GM12892 (cell line): ENCODE data around the gene TRIM50.

Experiments
- DNase-seq: peaks from one replicate; pipeline ENCODE4 v3.0.0; 2011; ENCODE audit not compliant: insufficient read length
- FAIRE-seq: peaks from 2 replicates; lab custom pipeline; 2011; peaks lifted over from hg19 to GRCh38; lab: Jason Lieb, UNC
- POLR2A ChIP-seq: IDR thresholded peaks from 2 replicates; pipeline ENCODE4 v1.6.1; 2011; ENCODE audit warnings: low read depth, low read length, control low read depth
- POLR2AphosphoS5 ChIP-seq: IDR thresholded peaks from 2 replicates; pipeline ENCODE4 v1.6.1; 2011; ENCODE audit warnings: low read depth, low read length, control low read depth
- TAF1 ChIP-seq: IDR thresholded peaks from 2 replicates; pipeline ENCODE4 v1.6.1; 2011; ENCODE audit warnings: low read depth, mild to moderate bottlenecking, control low read depth, low read length, borderline replicate concordance

The TRIM50 gene

DNA sequence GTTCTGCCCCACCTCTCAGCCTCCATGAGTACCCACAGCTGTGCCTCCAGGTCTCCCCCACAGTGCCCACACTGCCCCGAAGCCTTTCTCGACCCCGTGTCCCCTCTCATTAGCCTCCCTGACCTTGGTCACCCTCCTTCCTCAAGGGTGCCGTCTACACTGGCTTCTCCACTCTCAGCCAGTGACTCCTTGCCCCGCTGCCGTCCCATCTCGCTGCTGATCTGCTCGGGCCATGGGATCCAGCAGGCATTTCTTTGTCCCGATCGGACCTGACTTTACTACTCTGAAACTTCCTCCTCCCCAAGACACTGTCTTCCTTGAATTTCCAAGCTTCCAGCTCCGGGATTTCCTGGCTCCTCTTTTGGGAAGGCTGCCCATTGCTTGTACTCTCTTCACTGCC, 31.4 kb upstream of the TRIM50 start:
- no peak for DNase-seq
- FAIRE-seq: no peak
- TF ChIP-seq POLR2AphosphoS5 (no peak), POLR2A (no peak), TAF1 (no peak)

GRCh38 chr7:73358590-73359275, 30.9 kb upstream of the TRIM50 start:
- FAIRE-seq (no peak), DNase-seq (no peak)
- TF ChIP-seq TAF1 (no peak), POLR2AphosphoS5 (no peak), POLR2A (no peak)

DNA sequence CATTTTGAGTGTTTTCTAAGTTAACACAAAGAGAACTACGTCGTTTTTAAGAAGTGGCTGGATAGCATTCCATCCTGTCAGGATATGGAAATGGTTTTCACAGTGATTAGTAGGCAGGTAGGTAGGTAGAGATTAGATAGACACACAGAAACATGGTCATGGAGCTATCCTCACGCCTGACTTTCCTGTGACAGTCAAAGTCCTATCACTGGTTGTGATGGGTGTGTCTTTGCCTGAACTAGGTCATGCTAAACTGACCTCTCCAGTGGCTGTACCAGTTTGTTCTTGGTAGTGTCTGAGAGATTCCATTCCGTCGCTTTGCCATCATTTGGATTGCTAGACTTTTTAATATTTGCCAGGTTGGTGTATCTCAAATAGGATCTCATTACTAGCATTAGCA, 28.3 kb upstream of the TRIM50 start:
- no peak for FAIRE-seq
- TF ChIP-seq POLR2AphosphoS5 (no peak), POLR2A (no peak), TAF1 (no peak)
- no peak for DNase-seq

DNA sequence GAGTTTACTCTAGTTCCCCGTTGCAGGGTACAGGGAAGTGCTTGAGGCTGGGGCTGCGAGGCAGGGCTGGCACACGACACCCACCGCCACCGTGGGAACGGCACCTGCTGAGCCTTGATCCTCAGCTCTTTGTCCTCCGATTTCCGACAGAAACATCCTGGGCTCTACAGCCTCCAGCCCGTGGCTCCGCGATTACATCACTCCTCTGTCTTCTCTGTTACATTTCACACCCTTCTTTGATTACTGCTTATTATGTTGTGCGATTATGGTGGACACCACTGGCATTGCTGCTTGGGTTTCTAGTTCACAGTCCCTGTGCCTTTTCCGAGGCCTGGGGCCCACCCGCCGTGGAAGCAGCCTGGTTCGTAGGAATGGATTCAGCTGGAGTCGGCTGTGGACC, 26.9 kb upstream of the TRIM50 start:
- TF ChIP-seq POLR2A (no peak), POLR2AphosphoS5 (no peak), TAF1 (no peak)
- FAIRE-seq (no peak), DNase-seq (no peak)

GRCh38 chr7:73354196-73354595, 26.3 kb upstream of the TRIM50 start:
- TF ChIP-seq POLR2A: no peak
- no peak for TF ChIP-seq POLR2AphosphoS5
- TF ChIP-seq TAF1: no peak
- DNase-seq (no peak), FAIRE-seq (no peak)

- DNase-seq: no peak
- no peak for FAIRE-seq
- TF ChIP-seq TAF1 (no peak), POLR2AphosphoS5 (no peak), POLR2A (no peak)
Observed at GRCh38 chr7:73353243-73353642, 25.4 kb upstream of the TRIM50 start.

DNA sequence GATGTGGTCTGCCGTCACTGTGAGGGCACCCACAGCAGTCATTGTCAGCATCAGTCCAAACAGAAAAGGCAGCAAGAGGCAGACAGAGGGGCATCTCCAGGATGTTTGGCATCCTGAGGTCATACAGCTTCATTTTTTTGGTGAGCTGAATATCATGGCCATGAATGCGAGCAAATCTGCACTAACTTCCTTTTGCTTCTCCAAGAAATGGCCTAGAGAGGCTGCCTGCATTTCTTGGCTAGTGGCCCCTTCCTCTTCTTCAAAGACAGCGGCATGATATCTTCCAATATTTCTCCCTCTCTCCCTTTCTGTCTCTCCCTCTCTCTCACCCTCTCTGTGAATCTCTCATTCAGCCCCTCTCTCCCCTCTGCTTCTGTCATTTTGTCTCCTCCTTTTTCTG, 24.9 kb upstream of the TRIM50 start:
- DNase-seq (no peak), FAIRE-seq (no peak)
- TF ChIP-seq TAF1: no peak
- no peak for TF ChIP-seq POLR2AphosphoS5

- FAIRE-seq (no peak), DNase-seq (no peak)
- TF ChIP-seq POLR2AphosphoS5: no peak
- TF ChIP-seq TAF1: no peak
- no peak for TF ChIP-seq POLR2A
Observed at GRCh38 chr7:73351447-73352167, 23.7 kb upstream of the TRIM50 start.

DNA sequence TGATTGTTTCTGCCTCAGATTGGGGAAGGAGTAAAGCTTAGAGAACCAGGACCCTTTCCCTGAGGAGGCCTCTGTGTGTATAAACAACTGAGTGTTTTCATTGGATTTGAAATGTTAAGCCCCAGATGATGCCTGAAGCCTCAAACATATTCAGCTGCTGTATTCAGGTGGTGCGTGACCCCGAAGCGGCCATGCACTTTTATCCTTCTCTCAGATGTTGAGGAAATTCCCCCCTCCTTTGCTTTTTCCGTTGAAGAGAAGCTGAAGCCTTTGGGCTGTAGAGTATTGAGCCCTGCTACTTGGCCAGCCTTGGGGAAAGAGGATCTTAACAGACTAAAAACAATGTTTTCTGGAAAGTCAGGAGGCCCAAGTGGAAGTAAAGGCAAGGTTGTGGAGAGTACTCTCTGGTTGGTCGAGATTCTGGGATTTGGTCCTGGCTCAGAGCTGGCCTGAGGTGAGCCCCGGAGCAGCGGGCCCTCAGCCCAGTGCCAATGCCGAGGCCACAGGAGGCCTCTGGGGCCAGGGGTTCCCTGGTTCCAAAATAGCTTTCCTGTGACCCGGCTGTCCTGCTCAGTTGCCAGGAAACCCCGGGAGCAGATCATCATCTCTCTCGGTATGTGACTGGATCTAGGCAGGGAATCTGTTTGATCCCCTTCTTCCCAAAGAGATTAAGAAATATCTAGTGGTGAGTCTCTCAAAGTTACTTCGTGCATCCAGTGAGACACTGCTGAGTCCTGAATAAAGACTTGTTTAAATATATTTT, 22.6 kb upstream of the TRIM50 start:
- DNase-seq (no peak), FAIRE-seq (no peak)
- TF ChIP-seq POLR2AphosphoS5 (no peak), TAF1 (no peak), POLR2A (no peak)

DNA sequence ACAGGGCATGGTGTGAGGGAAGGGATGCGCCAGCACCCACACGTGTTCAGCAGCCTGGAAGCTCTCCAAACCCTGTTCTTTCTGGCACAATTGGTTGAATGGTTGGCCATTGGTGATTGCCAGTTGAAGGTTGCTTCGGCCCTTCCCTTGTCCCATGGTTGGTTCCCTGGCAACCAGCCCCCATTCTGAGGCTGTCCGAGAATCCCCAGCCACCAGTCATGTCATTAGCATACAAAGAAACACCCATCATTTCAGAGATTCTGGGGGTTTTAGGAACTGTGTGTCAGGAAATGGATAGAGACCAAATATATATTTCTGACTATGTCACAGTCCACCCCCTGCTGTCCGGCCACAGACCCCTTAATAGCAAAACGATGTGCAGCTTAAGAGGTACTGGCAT, 21.9 kb upstream of the TRIM50 start:
- no peak for TF ChIP-seq TAF1
- no peak for TF ChIP-seq POLR2AphosphoS5
- no peak for TF ChIP-seq POLR2A
- FAIRE-seq (no peak), DNase-seq (no peak)

GRCh38 chr7:73345951-73346350, 18.1 kb upstream of the TRIM50 start:
- FAIRE-seq (no peak), DNase-seq (no peak)
- no peak for TF ChIP-seq POLR2A
- TF ChIP-seq POLR2AphosphoS5: no peak
- TF ChIP-seq TAF1: no peak
